Thymus (tissue), 11 donors: ENCODE data around the gene PCDH10. TPM values are rescaled to one million over a fixed set of nuclear protein-coding genes. Genes with fewer than 3 reads are reported as not detected.
A peak's percentile ranks its signal among the peaks of the same experiment; 100 is the strongest.

Source experiments
- DNase-seq, 9 donors: peaks; one replicate each; pipeline ENCODE4 v3.0.0-alpha.2; 2013; ENCODE audit warnings: low spot score in 9 of 9, low read depth in 6 of 9, missing footprints in 1 of 9
- H3K27ac ChIP-seq, 2 donors: one replicate each; pipeline ENCODE4 v1.5.1; 2013; ENCODE audit warnings: control low read depth in 1 of 2, low read depth in 1 of 2, low read length in 1 of 2, mild to moderate bottlenecking in 1 of 2, moderate library complexity in 1 of 2
- H3K27me3 ChIP-seq, 2 donors: one replicate each; pipeline ENCODE4 v1.5.1; 2013; ENCODE audit warnings: low read length in 1 of 2; ENCODE audit not compliant: control insufficient read depth in 2 of 2, insufficient read depth in 1 of 2
- H3K36me3 ChIP-seq, 2 donors: one replicate each; pipeline ENCODE4 v1.5.1; 2013; ENCODE audit warnings: low read length in 1 of 2, mild to moderate bottlenecking in 1 of 2, moderate library complexity in 1 of 2; ENCODE audit not compliant: control insufficient read depth in 2 of 2, insufficient read depth in 2 of 2
- H3K4me1 ChIP-seq, 2 donors: one replicate each; pipeline ENCODE4 v1.5.1; 2013; ENCODE audit warnings: low read length in 2 of 2; ENCODE audit not compliant: control insufficient read depth in 2 of 2, insufficient read depth in 2 of 2
- H3K4me3 ChIP-seq, 2 donors: one replicate each; pipeline ENCODE4 v1.5.1; 2013; ENCODE audit warnings: low read length in 2 of 2, control low read depth in 1 of 2, mild to moderate bottlenecking in 1 of 2
- H3K9me3 ChIP-seq, 2 donors: one replicate each; pipeline ENCODE4 v1.5.1; 2013; ENCODE audit warnings: low read length in 1 of 2, mild to moderate bottlenecking in 1 of 2; ENCODE audit not compliant: control insufficient read depth in 2 of 2, insufficient read depth in 1 of 2
- WGBS: extraction: QIAGEN DNeasy Blood & Tissue Kit; methylation state at CpG from one replicate; pipeline ENCODE4 v1.1.7; 2013; 5-methylcytosine and 5-hydroxymethylcytosine counted together
- polyA plus RNA-seq: library from polyadenylated mRNA; stranded (reverse); fragments of 200-250 nt; gene quantifications from one replicate; pipeline ENCODE4 v1.2.3, GENCODE V29; 2013
- total RNA-seq: library from RNA; stranded (reverse); fragments of 120-200 nt; gene quantifications from one replicate; pipeline ENCODE4 v1.2.4, GENCODE V29; 2013
- donor health status: healthy.

PCDH10 gene
- total and polyA plus RNA-seq, 2 donors = 0.11 to 1.7 TPM

GRCh38 chr4:133147286-133147821 lies 1.7 kb upstream of the PCDH10 start:
- Histone ChIP-seq H3K36me3 (no peaks in the 10 kb centered on the region), H3K4me3 (peak overlapping the region; percentile 0 to 51), H3K27ac (no peak overlapping the region), H3K4me1 (peaks cover 15 to 61% of the 10 kb centered on the region in 2 donors), H3K27me3 (peaks cover 59 to 64% of the 10 kb centered on the region in 2 donors), H3K9me3 (peaks cover 1 to 7% of the 10 kb centered on the region in 2 donors)
- WGBS = 3% methylated on average over 23 of the region's 23 CpGs
- no peak for DNase-seq

DNA sequence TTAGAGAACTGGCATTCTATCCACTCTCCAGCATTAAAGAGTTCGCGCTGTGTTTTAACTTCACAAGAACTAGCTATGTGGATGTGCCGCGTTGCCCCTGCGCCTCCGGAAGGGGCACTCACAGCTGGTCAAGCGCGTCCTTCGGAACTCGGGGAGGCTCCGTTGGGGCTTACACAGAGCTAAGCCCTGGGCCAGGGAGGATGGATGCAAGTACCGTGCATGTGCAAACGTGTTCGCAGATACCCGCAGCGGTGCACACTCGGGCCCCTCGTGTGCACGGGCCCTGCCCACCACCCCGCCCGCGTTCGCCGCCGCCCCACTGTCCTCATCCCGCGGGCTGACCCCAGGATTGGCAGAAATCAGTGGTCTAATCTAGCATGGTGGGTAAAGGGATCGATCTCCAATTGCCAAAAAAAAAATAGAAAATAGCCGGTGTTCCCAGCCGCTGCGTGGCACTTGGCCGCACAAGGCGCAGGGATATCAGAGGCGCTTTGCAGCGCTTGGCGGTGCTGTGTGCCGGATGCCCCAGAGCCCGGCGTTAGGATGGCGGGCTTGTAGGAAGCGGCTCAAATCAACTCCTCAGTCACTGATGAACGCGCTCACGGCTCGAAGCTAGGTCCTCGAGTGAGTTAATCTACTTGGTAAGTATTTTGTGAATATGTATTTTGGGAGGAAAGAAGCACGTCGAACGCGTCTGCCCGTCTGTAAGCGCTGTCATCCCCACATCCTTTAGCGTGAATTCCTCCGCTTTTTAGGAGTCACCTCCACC lies 989 bp upstream of the PCDH10 start:
- peaks cover 1 to 7% of the 10 kb centered on the region in 2 donors for H3K9me3 ChIP-seq
- peak overlapping the region; percentile 40 to 51 for H3K4me3 ChIP-seq
- H3K36me3 ChIP-seq = no peaks in the 10 kb centered on the region
- peaks cover 66 to 71% of the 10 kb centered on the region in 2 donors for H3K27me3 ChIP-seq
- H3K4me1 ChIP-seq = peaks cover 15 to 68% of the 10 kb centered on the region in 2 donors
- WGBS = 3% methylated on average over 54 of the region's 54 CpGs
- peak in 3 of 9 donors; percentile 15 to 66 (median 40) for DNase-seq
- H3K27ac ChIP-seq = no peak overlapping the region

DNA sequence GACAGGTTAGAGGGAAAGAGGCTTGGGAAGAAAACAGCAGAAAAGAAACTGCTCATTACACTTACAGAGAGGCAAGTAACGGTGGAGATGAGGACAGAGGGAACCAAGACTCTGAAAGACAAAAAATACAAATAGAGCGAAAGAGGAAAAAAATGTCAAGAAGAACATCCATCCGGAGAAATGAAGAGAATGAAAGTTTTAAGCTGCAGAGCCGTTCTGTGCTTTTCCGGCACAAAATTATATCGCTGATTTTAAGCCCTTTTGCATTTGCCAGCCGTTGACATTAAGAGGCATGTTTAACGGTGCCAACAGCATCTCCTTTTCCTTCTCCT lies 236 bp downstream of the PCDH10 start:
- WGBS = 6% methylated on average over 8 of the region's 8 CpGs
- peaks cover 77 to 78% of the 10 kb centered on the region in 2 donors for H3K27me3 ChIP-seq
- H3K4me1 ChIP-seq = peaks cover 15 to 72% of the 10 kb centered on the region in 2 donors

DNA sequence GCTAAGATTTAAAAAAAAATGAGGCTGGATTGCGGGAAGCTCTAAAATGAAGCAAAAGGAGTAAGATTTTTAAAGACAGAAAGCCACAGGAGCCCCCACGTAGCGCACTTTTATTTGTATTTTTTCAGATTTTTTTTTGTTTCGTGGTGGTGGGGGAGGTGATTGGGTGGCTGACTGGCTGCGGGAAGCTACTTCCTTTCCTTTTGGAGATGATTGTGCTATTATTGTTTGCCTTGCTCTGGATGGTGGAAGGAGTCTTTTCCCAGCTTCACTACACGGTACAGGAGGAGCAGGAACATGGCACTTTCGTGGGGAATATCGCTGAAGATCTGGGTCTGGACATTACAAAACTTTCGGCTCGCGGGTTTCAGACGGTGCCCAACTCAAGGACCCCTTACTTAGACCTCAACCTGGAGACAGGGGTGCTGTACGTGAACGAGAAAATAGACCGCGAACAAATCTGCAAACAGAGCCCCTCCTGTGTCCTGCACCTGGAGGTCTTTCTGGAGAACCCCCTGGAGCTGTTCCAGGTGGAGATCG lies 908 bp downstream of the PCDH10 start:
- Histone ChIP-seq H3K4me1 (peaks cover 15 to 72% of the 10 kb centered on the region in 2 donors), H3K4me3 (peak overlapping the region; percentile 40 to 51), H3K36me3 (no peaks in the 10 kb centered on the region), H3K27me3 (peaks cover 78 to 80% of the 10 kb centered on the region in 2 donors), H3K27ac (no peak overlapping the region), H3K9me3 (peaks cover 1 to 7% of the 10 kb centered on the region in 2 donors)
- WGBS = 4% methylated on average over 17 of the region's 17 CpGs
- DNase-seq = peak in 2 of 9 donors; percentile 9 to 42

More for the DNA sequence above, 236 bp downstream of the PCDH10 start:
- no peak for DNase-seq
- H3K27ac ChIP-seq = no peak overlapping the region
- peak overlapping the region; percentile 40 to 51 for H3K4me3 ChIP-seq
- H3K9me3 ChIP-seq = peaks cover 1 to 7% of the 10 kb centered on the region in 2 donors
- H3K36me3 ChIP-seq = no peaks in the 10 kb centered on the region

- H3K36me3 ChIP-seq = no peaks in the 10 kb centered on the region
- DNase-seq = peak in 2 of 9 donors; percentile 19 to 64
- 3% methylated on average over 63 of the region's 63 CpGs for WGBS
- no peak overlapping the region for H3K27ac ChIP-seq
- H3K27me3 ChIP-seq = peaks cover 78 to 80% of the 10 kb centered on the region in 2 donors
- H3K4me3 ChIP-seq = peak overlapping the region; percentile 16 to 51
- H3K4me1 ChIP-seq = peaks cover 15 to 72% of the 10 kb centered on the region in 2 donors
- H3K9me3 ChIP-seq = peaks cover 1 to 7% of the 10 kb centered on the region in 2 donors
Observed at GRCh38 chr4:133150486-133151340, 1.6 kb downstream of the PCDH10 start.

DNA sequence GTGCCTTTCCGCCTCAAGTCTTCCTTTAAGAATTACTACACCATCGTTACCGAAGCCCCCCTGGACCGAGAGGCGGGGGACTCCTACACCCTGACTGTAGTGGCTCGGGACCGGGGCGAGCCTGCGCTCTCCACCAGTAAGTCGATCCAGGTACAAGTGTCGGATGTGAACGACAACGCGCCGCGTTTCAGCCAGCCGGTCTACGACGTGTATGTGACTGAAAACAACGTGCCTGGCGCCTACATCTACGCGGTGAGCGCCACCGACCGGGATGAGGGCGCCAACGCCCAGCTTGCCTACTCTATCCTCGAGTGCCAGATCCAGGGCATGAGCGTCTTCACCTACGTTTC lies 2.2 kb downstream of the PCDH10 start:
- Histone ChIP-seq H3K27me3 (peaks cover 74 to 77% of the 10 kb centered on the region in 2 donors), H3K4me3 (peak overlapping the region in 1 of 2 donors; percentile 51), H3K4me1 (peaks cover 14 to 69% of the 10 kb centered on the region in 2 donors), H3K27ac (no peak overlapping the region), H3K36me3 (no peaks in the 10 kb centered on the region), H3K9me3 (peaks cover 1 to 7% of the 10 kb centered on the region in 2 donors)
- WGBS = 2% methylated on average over 31 of the region's 31 CpGs
- DNase-seq = peak in 3 of 9 donors; percentile 36 to 61 (median 40)

DNA sequence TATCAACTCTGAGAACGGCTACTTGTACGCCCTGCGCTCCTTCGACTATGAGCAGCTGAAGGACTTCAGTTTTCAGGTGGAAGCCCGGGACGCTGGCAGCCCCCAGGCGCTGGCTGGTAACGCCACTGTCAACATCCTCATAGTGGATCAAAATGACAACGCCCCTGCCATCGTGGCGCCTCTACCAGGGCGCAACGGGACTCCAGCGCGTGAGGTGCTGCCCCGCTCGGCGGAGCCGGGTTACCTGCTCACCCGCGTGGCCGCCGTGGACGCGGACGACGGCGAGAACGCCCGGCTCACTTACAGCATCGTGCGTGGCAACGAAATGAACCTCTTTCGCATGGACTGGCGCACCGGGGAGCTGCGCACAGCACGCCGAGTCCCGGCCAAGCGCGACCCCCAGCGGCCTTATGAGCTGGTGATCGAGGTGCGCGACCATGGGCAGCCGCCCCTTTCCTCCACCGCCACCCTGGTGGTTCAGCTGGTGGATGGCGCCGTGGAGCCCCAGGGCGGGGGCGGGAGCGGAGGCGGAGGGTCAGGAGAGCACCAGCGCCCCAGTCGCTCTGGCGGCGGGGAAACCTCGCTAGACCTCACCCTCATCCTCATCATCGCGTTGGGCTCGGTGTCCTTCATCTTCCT lies 2.7 kb downstream of the PCDH10 start:
- H3K4me3 ChIP-seq = peak overlapping the region; percentile 25 to 51
- H3K4me1 ChIP-seq = peaks cover 12 to 65% of the 10 kb centered on the region in 2 donors
- peak in 3 of 9 donors; percentile 38 to 67 (median 49) for DNase-seq
- peaks cover 69 to 72% of the 10 kb centered on the region in 2 donors for H3K27me3 ChIP-seq
- no peaks in the 10 kb centered on the region for H3K36me3 ChIP-seq
- peaks cover 1 to 7% of the 10 kb centered on the region in 2 donors for H3K9me3 ChIP-seq
- no peak overlapping the region for H3K27ac ChIP-seq
- WGBS = 1% methylated on average over 62 of the region's 62 CpGs

- Histone ChIP-seq H3K27ac (no peak overlapping the region), H3K9me3 (peaks cover 1 to 7% of the 10 kb centered on the region in 2 donors), H3K27me3 (peaks cover 64 to 66% of the 10 kb centered on the region in 2 donors), H3K36me3 (no peaks in the 10 kb centered on the region), H3K4me3 (peak overlapping the region in 1 of 2 donors; percentile 51), H3K4me1 (peaks cover 12 to 59% of the 10 kb centered on the region in 2 donors)
- 2% methylated on average over 26 of the region's 26 CpGs for WGBS
- no peak for DNase-seq
Observed at GRCh38 chr4:133152330-133152821, 3.3 kb downstream of the PCDH10 start.
